Stimulated activated CD8-positive, alpha-beta memory T cell treated with anti-CD3 and anti-CD28 coated beads, Interleukin-12 subunit alpha, Interleukin-12 subunit beta, amount 100 ng/mL, for 24 hours (primary cell): ENCODE measurements around the gene EIF2S2.

Experiments used
- DNase-seq: peaks from one replicate; pipeline ENCODE4 v3.0.0-alpha.2; 2020; ENCODE audit errors: extremely low read depth

Gene EIF2S2

GRCh38 chr20:34089175-34089479 is 22.9 kb downstream of the EIF2S2 start:
- no peak for DNase-seq

GRCh38 chr20:34088305-34089174 is 23.5 kb downstream of the EIF2S2 start:
- no peak for DNase-seq

GRCh38 chr20:34085544-34086040 is 26.5 kb downstream of the EIF2S2 start:
- no peak for DNase-seq

DNA sequence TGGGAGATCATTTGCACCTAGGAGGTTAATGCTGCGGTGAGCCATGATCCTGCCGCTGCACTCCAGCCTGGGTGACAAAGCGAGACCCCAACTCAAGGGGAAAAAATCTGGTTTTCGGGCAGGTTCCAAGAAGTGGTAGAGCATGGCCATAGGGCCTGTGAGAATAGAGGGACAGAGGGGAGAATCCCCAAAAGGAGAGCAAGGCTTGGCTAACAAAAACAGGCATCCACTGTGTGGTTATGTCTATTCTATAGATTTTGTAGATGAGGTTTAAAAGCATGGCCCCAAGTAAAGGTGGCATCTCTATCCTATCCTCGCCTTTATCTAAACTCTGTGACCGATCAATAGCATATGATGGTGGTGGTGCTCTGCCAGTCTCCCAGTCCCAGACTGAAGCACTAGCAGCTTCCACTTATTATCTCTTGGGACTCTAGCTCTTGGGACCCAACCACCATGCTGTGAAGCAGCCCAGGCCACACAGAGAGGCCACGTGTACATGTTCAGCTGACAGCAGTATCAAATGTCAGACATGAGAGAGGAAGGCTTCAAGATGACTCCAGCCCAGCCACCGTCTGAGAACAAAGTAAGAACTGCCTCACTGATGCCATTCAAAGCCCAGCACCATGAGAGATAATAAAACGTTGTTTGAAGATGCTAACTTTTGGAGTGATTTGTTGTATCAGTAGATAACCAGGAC is 27.7 kb downstream of the EIF2S2 start:
- DNase-seq, result no peak

DNA sequence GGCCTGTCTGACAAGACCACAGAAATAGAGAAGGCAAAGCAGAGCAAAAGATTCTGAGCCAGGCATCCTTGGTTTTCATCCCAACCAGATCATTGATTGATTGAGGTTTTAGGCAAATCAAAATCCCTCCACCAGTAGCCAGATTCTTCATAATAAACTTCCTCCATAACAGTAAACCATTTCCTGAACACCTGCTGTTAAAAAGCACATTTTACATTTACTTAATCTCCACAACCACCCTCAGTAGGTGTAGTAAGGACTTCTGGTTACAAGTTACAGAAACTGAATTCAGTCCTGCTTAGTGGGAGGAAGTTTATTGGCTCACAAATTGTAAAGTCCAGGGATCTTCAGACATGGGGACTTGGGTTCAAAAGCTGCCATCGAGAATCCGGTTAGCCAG is 28.3 kb downstream of the EIF2S2 start:
- DNase-seq, result no peak

- DNase-seq, result no peak
These were observed 28.9 kb downstream of the EIF2S2 start for GRCh38 chr20:34083137-34083536.

GRCh38 chr20:34082232-34082887 is 29.7 kb downstream of the EIF2S2 start:
- DNase-seq, result no peak

DNA sequence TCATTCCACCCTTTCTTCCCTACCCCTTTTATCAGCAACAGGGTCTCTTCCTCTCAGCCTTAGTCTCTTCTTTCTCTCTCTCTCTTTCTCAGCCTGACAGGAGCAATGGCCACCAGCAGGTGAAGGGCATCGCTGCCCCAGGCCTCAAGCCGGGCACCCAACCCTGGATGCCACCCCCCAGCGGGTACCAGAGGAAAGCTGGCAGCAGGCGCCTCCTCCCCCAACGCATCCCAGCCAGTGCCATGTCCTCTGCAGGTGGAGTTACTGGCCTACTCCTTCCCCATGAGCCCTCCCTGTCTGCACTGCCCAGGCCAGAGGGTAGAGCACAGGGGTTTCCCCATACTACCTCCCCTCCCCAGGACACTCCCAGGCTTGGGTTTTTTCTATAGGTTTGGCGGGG is 32.2 kb downstream of the EIF2S2 start:
- no peak for DNase-seq

GRCh38 chr20:34078540-34078939 is 33.5 kb downstream of the EIF2S2 start:
- no peak for DNase-seq

GRCh38 chr20:34076952-34077351 is 35.1 kb downstream of the EIF2S2 start:
- DNase-seq, result no peak

GRCh38 chr20:34075647-34076046 is 36.4 kb downstream of the EIF2S2 start:
- DNase-seq, result no peak

GRCh38 chr20:34074101-34074760 is 37.8 kb downstream of the EIF2S2 start:
- no peak for DNase-seq

DNA sequence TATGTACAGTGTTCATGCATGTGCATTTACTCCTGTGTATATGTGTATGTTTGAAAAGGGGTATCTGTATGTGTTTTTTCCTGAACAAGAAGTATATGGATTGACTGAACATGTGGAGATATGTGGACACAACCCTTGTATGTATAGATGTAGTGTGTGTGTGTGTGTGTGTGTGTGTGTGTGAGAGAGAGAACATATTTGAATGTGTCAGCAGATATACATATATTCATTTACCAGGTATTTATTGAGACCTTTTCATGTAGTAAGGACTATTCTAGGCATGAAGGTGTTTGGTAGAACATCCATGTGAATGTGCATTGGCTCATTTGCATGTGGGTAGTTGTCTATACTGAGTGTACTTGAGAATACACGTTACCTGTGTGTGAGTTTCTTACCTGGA is 39.3 kb downstream of the EIF2S2 start:
- no peak for DNase-seq

- DNase-seq, result no peak
These were observed 40.0 kb downstream of the EIF2S2 start for GRCh38 chr20:34072076-34072475.

GRCh38 chr20:34070859-34071258 is 41.2 kb downstream of the EIF2S2 start:
- DNase-seq, result no peak

DNA sequence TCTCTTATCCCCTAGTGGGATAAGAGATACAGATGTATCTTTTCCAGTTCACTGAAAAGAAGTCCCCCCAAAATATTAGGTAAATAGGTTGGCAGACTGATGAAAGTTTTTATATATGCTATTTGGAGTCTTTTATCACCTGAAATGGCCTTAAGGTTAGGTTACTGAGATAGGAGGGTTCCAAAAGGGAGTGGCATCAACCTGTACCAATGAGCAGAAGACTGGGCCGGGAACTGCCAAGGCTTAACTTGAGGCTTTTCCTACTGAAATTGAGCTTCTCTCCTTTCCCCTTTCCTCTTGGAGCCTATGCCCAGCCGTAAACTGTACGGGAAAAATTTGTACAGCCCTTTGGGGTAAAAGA is 42.0 kb downstream of the EIF2S2 start:
- no peak for DNase-seq

DNA sequence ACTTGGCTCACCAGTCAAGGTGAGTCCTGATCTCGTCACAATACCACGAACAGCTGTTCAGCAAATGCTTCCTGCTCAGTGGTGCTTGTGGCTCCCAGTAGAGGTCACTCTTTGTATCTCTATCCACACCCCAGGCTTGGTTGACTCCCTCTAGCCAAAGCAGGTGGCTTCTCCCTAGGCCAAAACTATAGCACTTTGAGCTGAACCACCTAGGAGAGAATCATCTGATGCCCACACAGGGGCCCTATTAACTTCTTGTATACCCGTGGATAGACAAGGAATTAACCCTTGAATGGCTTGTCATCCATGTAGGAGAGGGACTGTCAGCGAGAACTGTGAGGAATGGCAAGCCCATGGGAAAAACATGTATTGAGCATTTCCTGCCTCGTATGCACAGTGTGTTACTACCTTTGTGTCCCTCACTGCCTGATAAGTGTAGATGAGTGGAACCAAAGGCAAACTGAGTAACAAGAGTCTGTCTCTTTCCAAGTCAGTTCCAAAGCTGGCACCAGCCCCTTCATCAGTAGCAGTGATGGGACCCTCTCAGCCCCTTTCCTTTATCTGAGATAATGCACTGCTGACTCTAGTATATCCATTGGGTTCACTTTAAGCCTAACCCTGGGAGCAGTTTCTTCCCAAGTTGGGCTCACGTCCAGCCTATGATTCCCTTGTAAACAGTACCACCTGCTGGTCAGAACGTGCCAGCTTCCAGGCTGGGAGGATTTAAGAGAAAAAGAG is 42.5 kb downstream of the EIF2S2 start:
- no peak for DNase-seq

- no peak for DNase-seq
These were observed 44.0 kb downstream of the EIF2S2 start for GRCh38 chr20:34068001-34068400.

- no peak for DNase-seq
These were observed 45.5 kb downstream of the EIF2S2 start for GRCh38 chr20:34066476-34067090.

- DNase-seq, result no peak
These were observed 46.8 kb downstream of the EIF2S2 start for GRCh38 chr20:34065260-34065659.

- DNase-seq, result no peak
These were observed 47.8 kb downstream of the EIF2S2 start for GRCh38 chr20:34064286-34064685.
